Heart right ventricle (tissue), 16 donors: ENCODE results near the gene ZNF518B. TPM values are rescaled to one million over a fixed set of nuclear protein-coding genes. Genes with fewer than 3 reads are reported as not detected.

Experiments used
- ATAC-seq, 8 donors: fragments of 200-7000 bp; cut with Tn5 transposase; one replicate each; pipeline ENCODE4 v1.9.1; 2020; ENCODE audit warnings: mild to moderate bottlenecking in 8 of 8, moderate library complexity in 8 of 8, moderate number of reproducible peaks in 1 of 8
- DNase-seq, 2 donors: peaks; one replicate each; pipeline ENCODE4 v3.0.0-alpha.2; 2020
- H3K27ac ChIP-seq, 10 donors: fragments of 200-600 bp; sonication (generic) in 2 of 10; one replicate each; pipeline versions ENCODE4 v1.5.0 to v1.8.0; 2020 to 2022; ENCODE audit warnings: mild to moderate bottlenecking in 3 of 10
- H3K27me3 ChIP-seq, 7 donors: fragments of 200-600 bp; one replicate each; pipeline ENCODE4 v1.8.0; 2021 to 2022; ENCODE audit warnings: mild to moderate bottlenecking in 2 of 7
- H3K36me3 ChIP-seq, 9 donors: fragments of 200-600 bp; sonication (generic) in 1 of 9; one replicate each; pipeline versions ENCODE4 v1.5.0 to v1.8.0; 2020 to 2022; ENCODE audit warnings: mild to moderate bottlenecking in 2 of 9
- H3K4me1 ChIP-seq, 9 donors: fragments of 200-600 bp; sonication (generic) in 1 of 9; one replicate each; pipeline versions ENCODE4 v1.5.0 to v1.8.0; 2020 to 2022; ENCODE audit warnings: mild to moderate bottlenecking in 4 of 9
- H3K4me3 ChIP-seq, 10 donors: fragments of 200-600 bp; sonication (generic) in 2 of 10; one replicate each; pipeline versions ENCODE4 v1.5.0 to v1.8.0; 2020 to 2022; ENCODE audit warnings: mild to moderate bottlenecking in 7 of 10, moderate library complexity in 2 of 10
- H3K9me3 ChIP-seq, 11 donors: fragments of 200-600 bp in 10 of 11; sonication (generic) in 2 of 11; one replicate each; pipeline versions ENCODE4 v1.5.0 to v1.8.0; 2013 to 2022; ENCODE audit warnings: mild to moderate bottlenecking in 2 of 11, control low read depth in 1 of 11, moderate library complexity in 1 of 11
- WGBS, 2 donors: extraction: QIAGEN DNeasy Blood & Tissue Kit; methylation state at CpG; one replicate each; pipeline ENCODE4 v1.1.7; 2013; ENCODE audit warnings: inconsistent platforms in 1 of 2; 5-methylcytosine and 5-hydroxymethylcytosine counted together
- intact Hi-C, 10 donors: fragments of 100-400 bp; cut with DNase I; formaldehyde crosslinking; loops; one replicate each; pipeline versions ENCODE4 v1.11.1 to v1.14.2; 2022
- polyA plus RNA-seq, 2 donors: library from polyadenylated mRNA; stranded (reverse); fragments of 200-250 nt; gene quantifications; one replicate each; pipeline ENCODE4 v1.2.3, GENCODE V29; 2013
- total RNA-seq, 10 donors: library from RNA; stranded (reverse); fragmentation: NEBNext Ultra II Directional in 3 of 10; extraction: Animal tissue kit (Norgen Biotek cat#: 25700) in 3 of 10; gene quantifications; one replicate each; pipeline versions ENCODE4 v1.2.1 to v1.2.4, GENCODE V29; 2021 to 2023
- TF ChIP-seq, protein P1 (sequence below), 9 donors: fragments of 200-600 bp; sonication (generic) in 2 of 9; IDR thresholded peaks; one replicate each; pipeline versions ENCODE4 v1.5.0 to v1.8.0; 2021 to 2022; ENCODE audit warnings: antibody characterized with exemption in 9 of 9, mild to moderate bottlenecking in 5 of 9, moderate library complexity in 1 of 9
- donor health status: Arrhythmogenic right ventricular cardiomyopathy.
- donor health status: ischemic (EF 13 %, LVEDD 7.1; RV severe dilation, severe dysfunction).
- donor health status: healthy with polysubstance abuse.
- donor health status: DM: no; HTN: yes; CAD: no.
- donor health status: DM: no; HTN: no; CAD: no.
- donor health status: ischemic (EF 25% LVEDD 6.9; RV normal size, moderate dysfunction).
- donor health status: ischemic (EF 25% LVEDD 5.7; RV mildly dilated, moderate dysfunction).
- donor health status: healthy.
- donor health status: DM: yes; HTN: yes; CAD: no.
- donor health status: Ischemic cardiomyopathy.
- donor health status: ischemic (EF 35%, LVEDD 5.7; RV mildly dilated, moderate dysfunction).
- donor health status: nonischemic (EF 11% LVEDD 7.7; RV severe dilation, severe dysfunction).
- donor health status: DM: yes; HTN: yes; CAD: no.
- donor health status: PGD.
- donor health status: ischemic (EF 29% LVEDD 5.4; RV normal size, mild dysfunction).
- donor health status: nonischemic (EF 23%, LVEDD 6.1; RV moderate dilation, normal function).

Gene ZNF518B
- total and polyA plus RNA-seq, 12 donors, result 5.2 to 28.2 (median 22.5) TPM

DNA sequence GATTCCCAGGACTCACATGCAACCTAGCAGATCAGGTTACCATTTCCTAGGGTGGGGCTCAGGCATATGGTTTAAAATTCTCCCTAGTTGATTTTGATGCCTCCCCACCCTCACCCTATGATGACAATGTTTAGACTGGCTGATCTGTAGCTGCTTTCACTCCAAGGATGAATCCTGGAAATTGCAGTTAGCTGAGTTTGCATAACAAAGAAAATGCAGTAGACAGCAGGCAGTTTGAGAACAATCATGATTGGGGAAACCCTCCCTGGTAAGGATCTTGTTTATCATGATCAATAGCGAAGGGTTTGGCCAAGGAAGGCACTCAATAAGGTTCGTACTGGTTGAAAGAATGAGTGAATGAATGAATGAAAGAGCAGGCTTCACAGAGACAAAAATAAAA lies 2.1 kb downstream of the ZNF518B start:
- peaks cover 0 to 27% (median 2%) of the 10 kb centered on the region in 7 donors for H3K27me3 ChIP-seq
- DNase-seq, result no peak
- TF ChIP-seq, protein P1, sequence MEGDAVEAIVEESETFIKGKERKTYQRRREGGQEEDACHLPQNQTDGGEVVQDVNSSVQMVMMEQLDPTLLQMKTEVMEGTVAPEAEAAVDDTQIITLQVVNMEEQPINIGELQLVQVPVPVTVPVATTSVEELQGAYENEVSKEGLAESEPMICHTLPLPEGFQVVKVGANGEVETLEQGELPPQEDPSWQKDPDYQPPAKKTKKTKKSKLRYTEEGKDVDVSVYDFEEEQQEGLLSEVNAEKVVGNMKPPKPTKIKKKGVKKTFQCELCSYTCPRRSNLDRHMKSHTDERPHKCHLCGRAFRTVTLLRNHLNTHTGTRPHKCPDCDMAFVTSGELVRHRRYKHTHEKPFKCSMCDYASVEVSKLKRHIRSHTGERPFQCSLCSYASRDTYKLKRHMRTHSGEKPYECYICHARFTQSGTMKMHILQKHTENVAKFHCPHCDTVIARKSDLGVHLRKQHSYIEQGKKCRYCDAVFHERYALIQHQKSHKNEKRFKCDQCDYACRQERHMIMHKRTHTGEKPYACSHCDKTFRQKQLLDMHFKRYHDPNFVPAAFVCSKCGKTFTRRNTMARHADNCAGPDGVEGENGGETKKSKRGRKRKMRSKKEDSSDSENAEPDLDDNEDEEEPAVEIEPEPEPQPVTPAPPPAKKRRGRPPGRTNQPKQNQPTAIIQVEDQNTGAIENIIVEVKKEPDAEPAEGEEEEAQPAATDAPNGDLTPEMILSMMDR (IDR thresholded peaks at IDR 0.05), result no peak
- no peak overlapping the region for H3K4me3 ChIP-seq
- H3K4me1 ChIP-seq, result peaks cover 0 to 21% (median 11%) of the 10 kb centered on the region in 9 donors
- peaks cover 0 to 14% (median 0%) of the 10 kb centered on the region in 11 donors for H3K9me3 ChIP-seq
- no peak overlapping the region for H3K27ac ChIP-seq
- H3K36me3 ChIP-seq, result peaks cover 0 to 54% (median 19%) of the 10 kb centered on the region in 9 donors
- intact Hi-C loops, result loop anchor here in 1 of 10 donors (10.0 kb wide), 1 partner anchor 90 kb away; no protein-coding TSS in a partner anchor
- ATAC-seq, result no peak
- 95 to 97% methylated on average over 2 of the region's 2 CpGs for WGBS, 2 donors

DNA sequence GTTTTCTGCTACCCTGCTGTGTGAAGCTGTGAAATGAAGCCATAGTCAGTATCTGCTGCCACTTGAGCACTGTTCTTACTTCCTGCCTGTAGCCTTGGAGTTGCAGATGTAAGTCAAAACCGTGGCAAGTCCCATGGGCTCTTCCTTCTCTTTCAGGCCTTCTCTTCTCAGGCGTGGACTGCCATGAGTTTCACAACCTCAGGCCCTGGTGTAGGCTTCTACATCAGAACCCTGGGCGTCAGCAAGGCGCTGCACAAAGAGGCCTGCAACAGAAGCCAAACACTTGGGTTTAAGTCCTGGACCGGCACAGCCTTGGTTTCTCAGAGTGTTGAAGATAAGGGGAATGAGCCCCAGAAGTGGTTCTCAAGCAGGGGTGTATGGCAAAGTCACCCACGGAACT lies 2.5 kb downstream of the ZNF518B start:
- WGBS, 2 donors, result 84 to 85% methylated on average over 6 of the region's 6 CpGs
- intact Hi-C loops, result loop anchor here in 1 of 10 donors (10.0 kb wide), 1 partner anchor 90 kb away; no protein-coding TSS in a partner anchor
- H3K36me3 ChIP-seq, result peaks cover 0 to 58% (median 19%) of the 10 kb centered on the region in 9 donors
- H3K4me1 ChIP-seq, result peaks cover 0 to 21% (median 11%) of the 10 kb centered on the region in 9 donors
- H3K27me3 ChIP-seq, result peaks cover 0 to 23% (median 0%) of the 10 kb centered on the region in 7 donors
- no peak overlapping the region for H3K4me3 ChIP-seq
- H3K9me3 ChIP-seq, result peaks cover 0 to 14% (median 0%) of the 10 kb centered on the region in 11 donors
- H3K27ac ChIP-seq, result no peak overlapping the region
- ATAC-seq, result no peak
- TF ChIP-seq, protein P1 (IDR thresholded peaks at IDR 0.05), result no peak
- DNase-seq, result no peak

DNA sequence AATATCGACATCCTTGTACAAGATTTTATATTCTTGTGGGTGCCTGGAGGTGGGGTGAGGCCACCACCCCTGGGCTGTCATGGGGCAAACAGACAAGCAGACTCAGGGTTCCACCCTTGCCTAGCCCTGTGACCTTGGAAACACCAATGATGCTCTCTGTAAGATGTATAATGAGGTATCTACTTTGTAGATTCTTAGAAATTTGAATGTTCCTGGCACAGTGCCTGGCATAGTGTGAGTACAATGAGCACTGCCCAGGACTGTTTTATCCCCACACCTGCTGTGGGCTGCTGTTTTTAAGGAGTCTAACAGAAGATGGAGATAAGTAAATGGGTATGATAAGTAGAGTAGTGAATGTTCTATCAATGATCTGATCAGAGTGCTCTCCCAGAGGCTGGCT lies 3.1 kb downstream of the ZNF518B start:
- H3K27me3 ChIP-seq, result peaks cover 0 to 18% (median 0%) of the 10 kb centered on the region in 7 donors
- H3K9me3 ChIP-seq, result peaks cover 0 to 17% (median 0%) of the 10 kb centered on the region in 11 donors
- H3K4me3 ChIP-seq, result no peak overlapping the region
- peaks cover 0 to 21% (median 12%) of the 10 kb centered on the region in 9 donors for H3K4me1 ChIP-seq
- peaks cover 0 to 64% (median 19%) of the 10 kb centered on the region in 9 donors for H3K36me3 ChIP-seq
- no peak for DNase-seq
- no peak for ATAC-seq
- TF ChIP-seq, protein P1 (IDR thresholded peaks at IDR 0.05), result no peak
- H3K27ac ChIP-seq, result no peak overlapping the region
- WGBS, 2 donors, result 97 to 100% methylated on average over 1 of the region's 1 CpG
- intact Hi-C loops, result loop anchor here in 1 of 10 donors (10.0 kb wide), 1 partner anchor 91 kb away; no protein-coding TSS in a partner anchor

DNA sequence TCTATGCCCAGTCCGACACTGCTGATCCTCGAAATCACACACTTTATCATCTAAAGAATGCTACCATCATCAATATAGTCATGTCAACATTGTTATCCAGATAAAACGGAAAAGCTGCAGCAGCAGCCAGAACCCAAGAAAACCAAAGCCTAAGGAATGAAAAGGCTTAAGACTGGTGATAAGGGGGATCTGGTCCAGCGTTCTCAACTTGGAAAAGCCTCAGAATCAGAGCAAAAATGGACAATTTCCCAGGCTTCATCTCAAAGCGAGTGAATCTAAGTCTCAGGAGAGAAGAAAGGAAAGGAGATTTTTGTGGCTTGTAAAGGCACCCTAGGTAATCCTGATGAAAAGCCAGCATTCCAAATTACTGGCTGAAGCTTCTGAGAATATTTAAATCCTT lies 8.2 kb downstream of the ZNF518B start:
- intact Hi-C loops, result loop anchor here in 1 of 10 donors (5.0 kb wide), 1 partner anchor 402 kb away; no protein-coding TSS in a partner anchor
- H3K9me3 ChIP-seq, result peaks cover 0 to 67% (median 8%) of the 10 kb centered on the region in 11 donors
- WGBS, 2 donors, result 81 to 83% methylated on average over 5 of the region's 5 CpGs

More for the DNA sequence above, 8.2 kb downstream of the ZNF518B start:
- H3K4me1 ChIP-seq, result peaks cover 0 to 4% (median 0%) of the 10 kb centered on the region in 9 donors
- no peak overlapping the region for H3K27ac ChIP-seq
- H3K4me3 ChIP-seq, result no peak overlapping the region
- peaks cover 0 to 95% (median 44%) of the 10 kb centered on the region in 9 donors for H3K36me3 ChIP-seq
- ATAC-seq (no peak), DNase-seq (no peak)
- no peaks in the 10 kb centered on the region for H3K27me3 ChIP-seq
- TF ChIP-seq, protein P1 (IDR thresholded peaks at IDR 0.05), result no peak
